Heart right ventricle (tissue), 16 donors: ENCODE results near the gene KIAA0930. TPM values are rescaled to one million over a fixed set of nuclear protein-coding genes. Genes with fewer than 3 reads are reported as not detected.
A peak's percentile ranks its signal among the peaks of the same experiment; 100 is the strongest.

Source experiments
- ATAC-seq, 8 donors: fragments of 200-7000 bp; cut with Tn5 transposase; one replicate each; pipeline ENCODE4 v1.9.1; 2020; ENCODE audit warnings: mild to moderate bottlenecking in 8 of 8, moderate library complexity in 8 of 8, moderate number of reproducible peaks in 1 of 8
- DNase-seq, 2 donors: peaks; one replicate each; pipeline ENCODE4 v3.0.0-alpha.2; 2020
- H3K27ac ChIP-seq, 10 donors: fragments of 200-600 bp; sonication (generic) in 2 of 10; one replicate each; pipeline versions ENCODE4 v1.5.0 to v1.8.0; 2020 to 2022; ENCODE audit warnings: mild to moderate bottlenecking in 3 of 10
- H3K27me3 ChIP-seq, 7 donors: fragments of 200-600 bp; one replicate each; pipeline ENCODE4 v1.8.0; 2021 to 2022; ENCODE audit warnings: mild to moderate bottlenecking in 2 of 7
- H3K36me3 ChIP-seq, 9 donors: fragments of 200-600 bp; sonication (generic) in 1 of 9; one replicate each; pipeline versions ENCODE4 v1.5.0 to v1.8.0; 2020 to 2022; ENCODE audit warnings: mild to moderate bottlenecking in 2 of 9
- H3K4me1 ChIP-seq, 9 donors: fragments of 200-600 bp; sonication (generic) in 1 of 9; one replicate each; pipeline versions ENCODE4 v1.5.0 to v1.8.0; 2020 to 2022; ENCODE audit warnings: mild to moderate bottlenecking in 4 of 9
- H3K4me3 ChIP-seq, 10 donors: fragments of 200-600 bp; sonication (generic) in 2 of 10; one replicate each; pipeline versions ENCODE4 v1.5.0 to v1.8.0; 2020 to 2022; ENCODE audit warnings: mild to moderate bottlenecking in 7 of 10, moderate library complexity in 2 of 10
- H3K9me3 ChIP-seq, 11 donors: fragments of 200-600 bp in 10 of 11; sonication (generic) in 2 of 11; one replicate each; pipeline versions ENCODE4 v1.5.0 to v1.8.0; 2013 to 2022; ENCODE audit warnings: mild to moderate bottlenecking in 2 of 11, control low read depth in 1 of 11, moderate library complexity in 1 of 11
- CTCF ChIP-seq, 9 donors: fragments of 200-600 bp; sonication (generic) in 2 of 9; IDR thresholded peaks; one replicate each; pipeline versions ENCODE4 v1.5.0 to v1.8.0; 2021 to 2022; ENCODE audit warnings: antibody characterized with exemption in 9 of 9, mild to moderate bottlenecking in 5 of 9, moderate library complexity in 1 of 9
- WGBS, 2 donors: extraction: QIAGEN DNeasy Blood & Tissue Kit; methylation state at CpG; one replicate each; pipeline ENCODE4 v1.1.7; 2013; ENCODE audit warnings: inconsistent platforms in 1 of 2; 5-methylcytosine and 5-hydroxymethylcytosine counted together
- intact Hi-C, 10 donors: fragments of 100-400 bp; cut with DNase I; formaldehyde crosslinking; loops; one replicate each; pipeline versions ENCODE4 v1.11.1 to v1.14.2; 2022
- polyA plus RNA-seq, 2 donors: library from polyadenylated mRNA; stranded (reverse); fragments of 200-250 nt; gene quantifications; one replicate each; pipeline ENCODE4 v1.2.3, GENCODE V29; 2013
- total RNA-seq, 10 donors: library from RNA; stranded (reverse); fragmentation: NEBNext Ultra II Directional in 3 of 10; extraction: Animal tissue kit (Norgen Biotek cat#: 25700) in 3 of 10; gene quantifications; one replicate each; pipeline versions ENCODE4 v1.2.1 to v1.2.4, GENCODE V29; 2021 to 2023
- donor health status: Arrhythmogenic right ventricular cardiomyopathy.
- donor health status: ischemic (EF 13 %, LVEDD 7.1; RV severe dilation, severe dysfunction).
- donor health status: healthy with polysubstance abuse.
- donor health status: DM: no; HTN: yes; CAD: no.
- donor health status: DM: no; HTN: no; CAD: no.
- donor health status: ischemic (EF 25% LVEDD 6.9; RV normal size, moderate dysfunction).
- donor health status: ischemic (EF 25% LVEDD 5.7; RV mildly dilated, moderate dysfunction).
- donor health status: healthy.
- donor health status: DM: yes; HTN: yes; CAD: no.
- donor health status: Ischemic cardiomyopathy.
- donor health status: ischemic (EF 35%, LVEDD 5.7; RV mildly dilated, moderate dysfunction).
- donor health status: nonischemic (EF 11% LVEDD 7.7; RV severe dilation, severe dysfunction).
- donor health status: DM: yes; HTN: yes; CAD: no.
- donor health status: PGD.
- donor health status: ischemic (EF 29% LVEDD 5.4; RV normal size, mild dysfunction).
- donor health status: nonischemic (EF 23%, LVEDD 6.1; RV moderate dilation, normal function).

Gene KIAA0930
- total and polyA plus RNA-seq, 12 donors = 9.1 to 48.3 (median 16.3) TPM

GRCh38 chr22:45169591-45170466 is 70.9 kb downstream of the KIAA0930 start:
- Histone ChIP-seq H3K4me3 (no peak overlapping the region), H3K36me3 (peaks cover 0 to 84% (median 50%) of the 10 kb centered on the region in 9 donors), H3K4me1 (peaks cover 0 to 71% (median 16%) of the 10 kb centered on the region in 9 donors), H3K27me3 (no peaks in the 10 kb centered on the region), H3K27ac (peak overlapping the region in 1 of 10 donors; percentile 35), H3K9me3 (no peaks in the 10 kb centered on the region)
- intact Hi-C loops = no loop called here
- DNase-seq (no peak), ATAC-seq (no peak)
- 77 to 83% methylated on average over 19 of the region's 19 CpGs for WGBS, 2 donors
- TF ChIP-seq CTCF (IDR thresholded peaks at IDR 0.05) = no peak

- 70 to 75% methylated on average over 5 of the region's 5 CpGs for WGBS, 2 donors
- no peaks in the 10 kb centered on the region for H3K27me3 ChIP-seq
- no peak for ATAC-seq
- peak overlapping the region in 1 of 10 donors; percentile 4 for H3K4me3 ChIP-seq
- peak overlapping the region in 1 of 10 donors; percentile 32 for H3K27ac ChIP-seq
- no peaks in the 10 kb centered on the region for H3K9me3 ChIP-seq
- DNase-seq = no peak
- H3K36me3 ChIP-seq = peaks cover 0 to 55% (median 30%) of the 10 kb centered on the region in 9 donors
- H3K4me1 ChIP-seq = peaks cover 0 to 62% (median 20%) of the 10 kb centered on the region in 9 donors
- intact Hi-C loops = no loop called here
- TF ChIP-seq CTCF (IDR thresholded peaks at IDR 0.05) = no peak
Measured at GRCh38 chr22:45166932-45167331, 73.8 kb downstream of the KIAA0930 start.

- Histone ChIP-seq H3K9me3 (no peaks in the 10 kb centered on the region), H3K27me3 (no peaks in the 10 kb centered on the region), H3K27ac (peak overlapping the region; percentile 60 to 95 (median 88)), H3K4me1 (peaks cover 0 to 61% (median 21%) of the 10 kb centered on the region in 9 donors), H3K4me3 (peak overlapping the region; percentile 69 to 96 (median 87)), H3K36me3 (peaks cover 0 to 31% (median 10%) of the 10 kb centered on the region in 9 donors)
- WGBS, 2 donors = 0 to 1% methylated on average over 44 to 59 of the region's 59 CpGs
- peak; percentile 18 to 74 (median 36) for ATAC-seq
- intact Hi-C loops = no loop called here
- peak; percentile 24 to 40 for DNase-seq
- no peak for TF ChIP-seq CTCF (IDR thresholded peaks at IDR 0.05)
Measured at GRCh38 chr22:45164270-45165088, 76.2 kb downstream of the KIAA0930 start.
